G401 (cell line): ENCODE results near the gene LRRC46. TPM values are rescaled to one million over a fixed set of nuclear protein-coding genes. Genes with fewer than 3 reads are reported as not detected.

ENCODE experiments used
- DNase-seq: peaks from one replicate; pipeline ENCODE4 v3.0.0-alpha.2; 2015; ENCODE audit warnings: low spot score
- in situ Hi-C: cut with HindIII; loops from 2 replicates; pipeline ENCODE4 v1.10.0; 2016; ENCODE audit warnings: low sequenced_read_pairs, mixed read lengths
- total RNA-seq: library from RNA; depleted of rRNA; stranded (reverse); fragments of >200 nt; shearing (Covaris generic); gene quantifications from 2 replicates; pipeline ENCODE4 v1.2.3, GENCODE V29; 2014; rRNA removed

The LRRC46 gene
- total RNA-seq, 1 experiment from 2014 or later: not detected

DNA sequence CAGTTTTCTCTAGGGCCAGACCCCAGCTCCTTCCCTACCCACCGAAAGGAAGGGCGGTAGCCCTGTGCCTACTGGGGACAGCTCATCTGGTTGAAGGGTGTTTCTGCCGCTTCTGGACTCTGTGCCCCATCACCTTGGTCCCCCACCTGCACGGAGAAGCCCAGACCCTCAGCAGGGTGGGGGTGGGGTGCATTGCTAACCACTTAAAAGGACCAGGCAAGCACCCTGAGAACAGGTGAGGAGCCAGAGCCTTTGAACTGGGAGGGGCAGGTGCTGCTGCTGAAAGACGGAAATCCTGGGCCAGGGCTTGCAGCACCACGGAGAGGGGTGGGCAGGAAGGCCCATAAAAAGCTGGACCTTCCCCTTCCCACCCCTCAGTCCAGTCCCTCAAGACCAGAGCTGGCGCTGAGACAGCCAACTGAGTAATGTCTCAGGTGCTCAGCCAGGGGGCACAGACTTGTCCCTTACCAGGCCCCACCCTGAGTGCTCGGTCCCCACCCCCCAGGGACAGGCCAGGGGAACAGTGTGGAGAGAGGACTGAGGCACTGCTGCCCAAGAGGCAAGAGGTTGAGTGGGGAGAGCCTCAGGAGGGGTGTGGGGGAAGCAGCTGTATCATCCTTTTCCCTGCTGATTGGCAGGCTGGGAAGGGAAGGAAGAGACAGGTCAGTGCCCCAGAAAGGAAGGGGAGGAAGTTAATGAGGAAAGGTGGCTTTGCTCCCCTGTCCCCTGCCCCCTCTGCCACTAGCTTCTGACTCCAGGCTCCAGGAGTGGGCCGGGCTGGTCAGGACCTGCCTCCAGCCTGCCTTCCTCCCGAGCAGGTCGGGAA lies 53.6 kb downstream of the LRRC46 start:
- in situ Hi-C loops: no loop called here
- no peak for DNase-seq

Other genes with a start within 250 kb of the LRRC46 start
- gene KPNB1, start 181.8 kb upstream of the LRRC46 start, total RNA-seq: 200 and 386 TPM in 2 replicates
- gene TBKBP1, start 137.5 kb upstream of the LRRC46 start, total RNA-seq: 18.9 and 32.5 TPM in 2 replicates
- not detected in 2 replicates for gene TBX21, start 98.4 kb upstream of the LRRC46 start, total RNA-seq
- gene OSBPL7, start 9.9 kb upstream of the LRRC46 start, total RNA-seq: 4.2 and 5.6 TPM in 2 replicates
- gene MRPL10, start 129 bp upstream of the LRRC46 start, total RNA-seq: 75.4 and 95.6 TPM in 2 replicates
- gene SCRN2, start 9.6 kb downstream of the LRRC46 start, total RNA-seq: 68.4 and 72.7 TPM in 2 replicates
- 6.7 and 8.5 TPM in 2 replicates for gene SP6, start 19.5 kb downstream of the LRRC46 start, total RNA-seq
- gene SP2, start 64.6 kb downstream of the LRRC46 start, total RNA-seq: 0.68 and 0.71 TPM in 2 replicates
- gene PNPO, start 109.9 kb downstream of the LRRC46 start, total RNA-seq: 50.2 and 90.7 TPM in 2 replicates
- not detected in 2 replicates for gene PRR15L, start 126.2 kb downstream of the LRRC46 start, total RNA-seq
- 101 and 129 TPM in 2 replicates for gene CDK5RAP3, start 139.4 kb downstream of the LRRC46 start, total RNA-seq
- not detected in 2 replicates for gene COPZ2, start 206.1 kb downstream of the LRRC46 start, total RNA-seq
- gene NFE2L1, start 216.7 kb downstream of the LRRC46 start, total RNA-seq: 19.5 and 21.3 TPM in 2 replicates